Activated naive CD4-positive, alpha-beta T cell treated with anti-CD3 and anti-CD28 coated beads, Interleukin-2, amount 10 ng/mL, durations not matched to agents 7 days and 5 days (primary cell): Measurements from ENCODE around the gene AKT2.

ENCODE experiments used
- CTCF ChIA-PET: fragments of 350-600 bp; sonication (Branson Sonifier 250); formaldehyde crosslinking; loops from one replicate; lab custom pipeline; 2021; ENCODE audit warnings: antibody characterized with exemption; lab: Charles Lee
- DNase-seq: peaks from one replicate; pipeline ENCODE4 v3.0.0-alpha.2; 2020
- H3K27ac Mint-ChIP-seq: one replicate; pipeline ENCODE4 v1.8.0; 2021; ENCODE audit warnings: mild to moderate bottlenecking, moderate library complexity, mixed read lengths
- H3K27me3 Mint-ChIP-seq: one replicate; pipeline ENCODE4 v1.8.0; 2021; ENCODE audit warnings: mild to moderate bottlenecking, mixed read lengths
- H3K36me3 Mint-ChIP-seq: one replicate; pipeline ENCODE4 v1.8.0; 2021; ENCODE audit warnings: mixed read lengths
- H3K4me1 Mint-ChIP-seq: one replicate; pipeline ENCODE4 v1.8.0; 2021; ENCODE audit warnings: mixed read lengths
- H3K4me3 Mint-ChIP-seq: one replicate; pipeline ENCODE4 v1.8.0; 2021; ENCODE audit warnings: mild to moderate bottlenecking, moderate library complexity, mixed read lengths
- H3K9me3 Mint-ChIP-seq: one replicate; pipeline ENCODE4 v1.8.0; 2021; ENCODE audit warnings: mixed read lengths

The AKT2 gene

DNA sequence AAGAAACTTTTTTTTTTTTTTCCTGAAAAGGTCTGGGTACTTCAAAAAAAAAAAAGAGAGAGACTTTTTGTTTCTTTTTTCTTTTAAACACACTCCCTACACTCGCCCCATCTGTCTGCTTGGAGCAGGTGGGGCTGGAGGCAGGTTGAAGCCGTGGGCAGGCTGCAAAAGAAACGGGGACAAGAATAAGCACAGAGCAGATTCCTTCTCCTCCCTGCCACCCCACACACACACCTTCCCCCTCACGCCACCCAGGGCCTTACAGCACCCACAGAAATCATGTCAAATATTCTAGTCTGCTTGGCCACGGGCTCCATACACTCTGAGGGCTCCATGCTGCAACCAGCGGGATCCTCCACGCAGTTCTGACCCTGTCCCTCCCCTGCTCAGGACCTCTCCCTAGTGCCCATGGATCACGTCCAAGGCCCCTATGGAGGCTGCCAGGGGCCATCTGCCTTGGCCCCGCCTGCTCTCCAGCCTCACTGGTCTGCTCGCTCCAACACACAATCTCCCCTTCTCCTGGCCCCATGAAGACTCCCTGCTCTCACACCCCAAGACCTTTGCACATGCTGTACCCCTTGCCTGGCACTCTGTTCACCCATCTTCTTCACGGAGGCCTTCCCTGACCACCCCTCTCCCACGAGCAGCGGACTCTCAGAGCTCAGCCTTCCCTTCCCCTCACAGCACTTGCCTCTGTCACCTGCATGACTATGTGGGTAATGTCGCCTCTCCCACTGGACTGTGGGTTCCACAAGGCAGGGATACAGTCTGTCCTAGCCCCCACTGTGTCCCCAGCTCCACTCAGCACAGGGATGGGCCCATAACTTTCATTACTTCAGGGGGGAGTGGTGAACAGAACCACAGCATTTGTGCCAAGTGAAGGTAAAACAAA is 11.4 kb downstream of the AKT2 start:
- no peak for DNase-seq
- H3K27ac Mint-ChIP-seq = peak overlapping the region; percentile 75

DNA sequence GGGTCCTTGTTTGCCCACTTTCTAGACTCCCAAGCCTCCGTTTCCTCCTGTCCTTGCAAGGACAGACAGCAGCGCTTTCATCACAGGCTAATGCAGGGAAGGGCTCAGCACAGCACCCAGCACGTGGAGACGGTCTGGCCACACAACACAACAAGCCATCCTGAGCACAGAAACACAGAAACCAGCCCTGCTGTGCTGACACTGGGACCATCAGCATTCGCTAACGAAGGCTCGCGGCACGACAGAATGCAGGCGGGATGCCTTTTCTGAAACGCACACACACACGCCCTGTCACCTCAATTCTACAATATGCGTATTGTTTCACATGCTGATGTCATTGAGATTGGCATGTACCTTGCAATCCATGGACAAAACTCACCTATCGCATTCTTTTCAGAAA is 12.9 kb downstream of the AKT2 start:
- Mint-ChIP-seq H3K4me3 (no peak overlapping the region), H3K9me3 (no peaks in the 10 kb centered on the region), H3K36me3 (peaks cover 14% of the 10 kb centered on the region), H3K27me3 (no peaks in the 10 kb centered on the region), H3K4me1 (peaks cover 40% of the 10 kb centered on the region), H3K27ac (no peak overlapping the region)
- DNase-seq = no peak
- CTCF ChIA-PET = no interaction called here

More for the DNA sequence above, 11.4 kb downstream of the AKT2 start:
- Mint-ChIP-seq H3K4me1 (peaks cover 51% of the 10 kb centered on the region), H3K4me3 (no peak overlapping the region), H3K9me3 (no peaks in the 10 kb centered on the region), H3K36me3 (peaks cover 10% of the 10 kb centered on the region), H3K27me3 (no peaks in the 10 kb centered on the region)
- CTCF ChIA-PET = no interaction called here

GRCh38 chr19:40271706-40272105 is 13.4 kb downstream of the AKT2 start:
- Mint-ChIP-seq H3K4me1 (peaks cover 37% of the 10 kb centered on the region), H3K9me3 (no peaks in the 10 kb centered on the region), H3K27me3 (no peaks in the 10 kb centered on the region), H3K4me3 (no peak overlapping the region), H3K36me3 (peaks cover 14% of the 10 kb centered on the region), H3K27ac (no peak overlapping the region)
- no peak for DNase-seq
- CTCF ChIA-PET = interaction anchor here (1.5 kb wide), 1 partner anchor 33 kb away, joined by 4 read pairs; no protein-coding TSS in a partner anchor

- no peaks in the 10 kb centered on the region for H3K27me3 Mint-ChIP-seq
- CTCF ChIA-PET = interaction anchor here (1.5 kb wide), 1 partner anchor 34 kb away, joined by 4 read pairs; no protein-coding TSS in a partner anchor
- H3K27ac Mint-ChIP-seq = no peak overlapping the region
Observed at GRCh38 chr19:40270362-40271089, 14.6 kb downstream of the AKT2 start.

GRCh38 chr19:40269216-40269940 is 15.8 kb downstream of the AKT2 start:
- CTCF ChIA-PET = interaction anchor here (0.7 to 1.0 kb wide), 2 partner anchors 9 to 14 kb away, joined by 3 read pairs; no protein-coding TSS in a partner anchor
- Mint-ChIP-seq H3K27ac (no peak overlapping the region), H3K36me3 (peaks cover 18% of the 10 kb centered on the region), H3K9me3 (no peaks in the 10 kb centered on the region), H3K4me1 (peaks cover 24% of the 10 kb centered on the region), H3K27me3 (no peaks in the 10 kb centered on the region), H3K4me3 (no peak overlapping the region)
- no peak for DNase-seq

More at GRCh38 chr19:40270362-40271089, 14.6 kb downstream of the AKT2 start:
- Mint-ChIP-seq H3K4me1 (peaks cover 34% of the 10 kb centered on the region), H3K4me3 (no peak overlapping the region), H3K36me3 (peaks cover 17% of the 10 kb centered on the region), H3K9me3 (no peaks in the 10 kb centered on the region)
- DNase-seq = no peak

- Mint-ChIP-seq H3K36me3 (peaks cover 31% of the 10 kb centered on the region), H3K27me3 (no peaks in the 10 kb centered on the region), H3K4me3 (no peak overlapping the region), H3K27ac (no peak overlapping the region), H3K4me1 (peaks cover 9% of the 10 kb centered on the region), H3K9me3 (no peaks in the 10 kb centered on the region)
- DNase-seq = no peak
- CTCF ChIA-PET = no interaction called here
Observed at GRCh38 chr19:40267601-40267997, 17.5 kb downstream of the AKT2 start.

GRCh38 chr19:40266912-40267600 is 18.1 kb downstream of the AKT2 start:
- H3K27ac Mint-ChIP-seq = no peak overlapping the region
- no peak for DNase-seq

DNA sequence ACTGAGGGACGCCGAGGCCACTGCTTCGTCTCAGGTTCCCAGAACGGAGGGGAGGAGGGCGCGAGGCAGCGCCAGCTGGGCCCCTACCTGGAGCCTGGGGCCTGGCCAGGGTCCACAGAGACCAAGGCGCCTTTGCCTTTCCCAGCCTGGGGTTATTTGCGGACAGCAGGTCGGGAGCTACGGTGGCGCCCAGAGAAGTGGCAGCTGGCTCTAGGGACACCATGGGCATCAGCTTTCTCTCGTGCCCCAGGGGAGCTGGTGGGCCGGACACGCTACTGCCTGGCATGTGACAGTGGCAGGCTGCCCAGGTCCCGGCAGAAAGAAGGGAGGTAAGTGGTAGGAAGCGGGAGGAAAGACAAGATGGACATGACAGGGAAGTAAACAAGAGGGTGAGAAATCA is 19.0 kb downstream of the AKT2 start:
- H3K4me1 Mint-ChIP-seq = no peaks in the 10 kb centered on the region
- peaks cover 36% of the 10 kb centered on the region for H3K36me3 Mint-ChIP-seq
- no peaks in the 10 kb centered on the region for H3K9me3 Mint-ChIP-seq
- H3K4me3 Mint-ChIP-seq = no peak overlapping the region
- no peaks in the 10 kb centered on the region for H3K27me3 Mint-ChIP-seq
- H3K27ac Mint-ChIP-seq = no peak overlapping the region
- CTCF ChIA-PET = no interaction called here
- DNase-seq = no peak

More at GRCh38 chr19:40266912-40267600, 18.1 kb downstream of the AKT2 start:
- Mint-ChIP-seq H3K9me3 (no peaks in the 10 kb centered on the region), H3K4me1 (peaks cover 8% of the 10 kb centered on the region), H3K36me3 (peaks cover 30% of the 10 kb centered on the region), H3K27me3 (no peaks in the 10 kb centered on the region), H3K4me3 (no peak overlapping the region)
- CTCF ChIA-PET = no interaction called here

DNA sequence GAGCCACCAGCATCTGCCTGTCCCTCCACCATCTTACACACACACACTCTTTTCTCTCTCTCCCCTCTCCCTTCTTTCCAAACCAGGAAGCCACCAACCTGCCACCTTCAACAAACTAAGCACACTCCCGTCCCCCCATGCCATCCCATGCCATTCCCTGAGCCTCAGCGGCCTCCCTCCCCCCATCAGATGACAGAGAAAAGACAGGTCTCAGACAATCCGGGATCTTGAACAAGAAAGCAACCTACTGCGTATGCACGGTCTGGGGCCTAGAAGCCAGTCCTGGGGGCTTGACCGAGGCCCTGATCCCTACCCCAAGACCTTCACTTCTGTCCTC is 19.4 kb downstream of the AKT2 start:
- Mint-ChIP-seq H3K9me3 (no peaks in the 10 kb centered on the region), H3K36me3 (peaks cover 37% of the 10 kb centered on the region), H3K27me3 (no peaks in the 10 kb centered on the region), H3K4me1 (no peaks in the 10 kb centered on the region), H3K27ac (no peak overlapping the region), H3K4me3 (no peak overlapping the region)
- DNase-seq = no peak
- CTCF ChIA-PET = no interaction called here

- no peak for DNase-seq
- CTCF ChIA-PET = no interaction called here
- no peaks in the 10 kb centered on the region for H3K9me3 Mint-ChIP-seq
- no peak overlapping the region for H3K4me3 Mint-ChIP-seq
- H3K27me3 Mint-ChIP-seq = no peaks in the 10 kb centered on the region
- peaks cover 37% of the 10 kb centered on the region for H3K36me3 Mint-ChIP-seq
- no peaks in the 10 kb centered on the region for H3K4me1 Mint-ChIP-seq
- H3K27ac Mint-ChIP-seq = no peak overlapping the region
Observed at GRCh38 chr19:40265055-40265762, 19.9 kb downstream of the AKT2 start.

GRCh38 chr19:40264314-40265054 is 20.7 kb downstream of the AKT2 start:
- peaks cover 39% of the 10 kb centered on the region for H3K36me3 Mint-ChIP-seq
- no peaks in the 10 kb centered on the region for H3K4me1 Mint-ChIP-seq
- CTCF ChIA-PET = no interaction called here
- H3K9me3 Mint-ChIP-seq = no peaks in the 10 kb centered on the region
- H3K27me3 Mint-ChIP-seq = no peaks in the 10 kb centered on the region
- no peak overlapping the region for H3K4me3 Mint-ChIP-seq
- DNase-seq = no peak
- H3K27ac Mint-ChIP-seq = no peak overlapping the region

GRCh38 chr19:40263440-40264313 is 21.5 kb downstream of the AKT2 start:
- Mint-ChIP-seq H3K27ac (no peak overlapping the region), H3K9me3 (no peaks in the 10 kb centered on the region), H3K36me3 (peaks cover 39% of the 10 kb centered on the region), H3K27me3 (no peaks in the 10 kb centered on the region), H3K4me1 (no peaks in the 10 kb centered on the region), H3K4me3 (no peak overlapping the region)
- no peak for DNase-seq
- CTCF ChIA-PET = no interaction called here
